HG02870 (cell line): ENCODE results near the gene PRDM16.

ENCODE experiments used
- ATAC-seq: cut with Tn5 transposase; IDR thresholded peaks from one replicate; pipeline ENCODE4 v1.9.1; 2021; ENCODE audit warnings: mild to moderate bottlenecking, moderate library complexity; ENCODE audit not compliant: unreplicated experiment

The PRDM16 gene

DNA sequence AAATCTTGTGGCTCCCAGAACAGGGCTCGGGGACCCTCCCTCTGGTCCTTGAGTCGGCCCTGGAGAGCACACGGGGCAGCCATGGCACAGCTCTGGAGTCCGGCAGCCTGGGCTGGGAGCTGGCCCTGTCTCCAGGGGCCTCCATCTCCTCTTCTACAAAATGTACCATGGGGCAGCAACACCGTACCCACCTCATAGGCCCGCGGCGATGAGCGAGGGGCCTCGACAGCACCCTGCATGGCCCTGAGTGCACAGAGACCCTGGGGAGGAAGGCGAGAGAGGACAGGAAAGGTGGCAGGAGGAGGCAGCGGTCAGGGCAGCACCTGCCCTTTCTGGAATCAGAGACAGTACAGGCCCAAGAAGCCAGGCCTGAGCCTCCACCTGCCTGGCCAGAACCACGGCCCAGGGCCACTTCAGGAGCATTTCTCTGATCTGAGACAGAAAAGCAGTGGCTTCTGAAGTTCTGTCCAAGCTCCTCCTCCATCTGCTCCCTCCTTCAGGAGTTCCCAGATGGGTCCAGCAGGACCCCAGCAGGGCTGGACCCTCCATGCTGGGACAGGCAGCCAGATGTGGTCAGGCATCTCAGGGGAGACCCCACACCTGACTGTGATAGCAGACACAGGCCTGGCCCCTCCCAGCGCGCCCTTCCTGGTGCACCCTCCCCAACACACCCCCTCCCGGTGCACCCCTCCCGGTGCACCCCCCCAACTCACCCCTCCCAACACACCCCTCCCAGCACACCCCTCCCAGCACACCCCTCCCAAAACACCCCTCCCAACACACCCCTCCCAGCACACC is 309.6 kb downstream of the PRDM16 start:
- no peak for ATAC-seq

GRCh38 chr1:3379934-3380333 is 310.9 kb downstream of the PRDM16 start:
- ATAC-seq = no peak

- ATAC-seq = no peak
These were observed 311.5 kb downstream of the PRDM16 start for GRCh38 chr1:3380469-3380868.

- no peak for ATAC-seq
These were observed 312.9 kb downstream of the PRDM16 start for GRCh38 chr1:3381901-3382300.

DNA sequence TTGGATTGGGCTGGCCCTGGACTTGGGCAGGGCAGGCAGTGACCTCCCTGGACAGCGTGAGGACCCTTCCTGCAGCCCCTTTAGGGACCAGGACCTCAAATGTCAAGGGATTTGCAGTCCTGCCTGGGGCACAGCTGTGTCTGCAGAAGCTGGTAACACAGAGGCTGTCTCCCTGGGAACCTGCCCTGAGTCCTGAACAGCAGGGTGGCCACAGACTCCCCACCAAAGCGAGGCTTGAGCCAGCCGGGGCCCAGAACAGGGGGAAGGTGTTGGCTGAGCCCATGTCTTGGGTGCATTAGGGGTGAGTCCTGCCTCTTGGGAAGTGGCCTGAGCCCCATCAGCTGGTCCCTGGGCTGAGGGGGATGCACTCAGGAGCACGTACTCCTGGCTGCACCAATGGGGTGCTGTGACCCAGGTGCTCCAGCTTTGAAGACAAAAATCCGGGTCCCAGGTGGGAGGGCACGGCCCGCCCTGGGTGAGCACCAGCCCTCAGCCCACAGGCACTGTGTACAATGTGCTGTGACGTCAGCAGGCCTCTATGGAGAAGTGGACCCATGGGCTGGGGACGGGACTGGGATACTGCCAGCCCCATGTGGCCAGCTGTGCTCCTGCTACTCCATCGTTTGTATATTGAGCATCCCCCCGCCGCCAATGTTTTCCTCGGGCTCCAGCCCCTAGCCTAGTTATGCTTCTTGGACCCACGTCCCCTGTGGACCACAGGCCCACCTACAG is 313.5 kb downstream of the PRDM16 start:
- ATAC-seq = no peak

DNA sequence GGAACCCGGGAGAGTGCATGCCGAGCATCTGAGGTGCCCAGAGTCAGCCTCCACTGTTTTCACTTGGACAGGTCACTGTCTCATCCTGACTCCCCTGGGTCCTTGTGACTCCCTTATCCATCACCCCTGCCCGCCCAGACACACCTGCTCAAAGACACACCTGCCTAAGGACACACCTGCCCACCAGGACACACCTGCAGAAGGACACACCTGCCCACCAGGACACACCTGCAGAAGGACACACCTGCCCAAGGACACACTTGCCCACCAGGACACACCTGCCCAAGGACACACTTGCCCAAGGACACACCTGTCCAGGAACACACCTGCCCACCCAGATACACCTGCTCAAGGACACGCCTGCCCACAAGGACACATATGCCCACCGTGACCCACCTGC is 314.7 kb downstream of the PRDM16 start:
- ATAC-seq = no peak

DNA sequence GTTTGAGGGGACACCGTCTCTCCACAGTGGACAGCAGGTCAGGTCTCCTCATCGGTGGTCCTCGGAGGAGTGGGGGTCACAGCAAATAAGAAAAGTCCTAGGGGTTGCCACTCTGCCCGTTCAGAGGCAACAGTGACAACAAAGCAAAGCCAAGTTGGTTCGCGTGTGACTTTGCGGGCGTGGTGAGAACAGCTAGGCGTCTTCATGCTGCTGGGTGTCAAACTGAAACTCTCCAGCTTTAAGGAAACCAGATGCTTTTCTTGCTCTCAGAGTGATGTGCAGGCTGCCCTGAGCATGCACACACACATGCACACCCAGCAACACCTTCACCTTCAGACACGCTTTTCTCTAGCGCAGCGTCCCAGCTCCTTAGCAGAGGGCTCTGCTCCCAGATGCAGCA is 315.4 kb downstream of the PRDM16 start:
- ATAC-seq = no peak

GRCh38 chr1:3386205-3387002 is 317.4 kb downstream of the PRDM16 start:
- ATAC-seq = no peak

DNA sequence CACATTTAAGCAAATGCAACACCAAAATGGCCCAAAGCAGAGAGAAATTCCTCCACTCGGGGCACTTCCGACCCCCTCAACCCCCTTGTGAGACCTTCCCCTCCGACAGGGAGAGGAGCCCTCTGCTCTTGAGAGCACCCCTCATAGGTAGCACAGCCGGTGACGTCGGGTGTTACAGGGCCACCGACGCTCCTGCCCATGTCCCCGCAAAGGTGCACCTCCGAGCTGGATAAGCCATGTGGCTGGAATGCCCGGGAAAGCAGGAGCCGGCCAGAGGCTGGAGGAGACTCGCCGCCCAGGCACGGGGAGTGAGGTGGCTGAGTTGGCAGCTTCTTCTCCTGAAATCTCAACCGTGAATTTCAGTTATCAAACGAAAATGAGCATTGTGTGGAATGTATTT is 318.4 kb downstream of the PRDM16 start:
- no peak for ATAC-seq

DNA sequence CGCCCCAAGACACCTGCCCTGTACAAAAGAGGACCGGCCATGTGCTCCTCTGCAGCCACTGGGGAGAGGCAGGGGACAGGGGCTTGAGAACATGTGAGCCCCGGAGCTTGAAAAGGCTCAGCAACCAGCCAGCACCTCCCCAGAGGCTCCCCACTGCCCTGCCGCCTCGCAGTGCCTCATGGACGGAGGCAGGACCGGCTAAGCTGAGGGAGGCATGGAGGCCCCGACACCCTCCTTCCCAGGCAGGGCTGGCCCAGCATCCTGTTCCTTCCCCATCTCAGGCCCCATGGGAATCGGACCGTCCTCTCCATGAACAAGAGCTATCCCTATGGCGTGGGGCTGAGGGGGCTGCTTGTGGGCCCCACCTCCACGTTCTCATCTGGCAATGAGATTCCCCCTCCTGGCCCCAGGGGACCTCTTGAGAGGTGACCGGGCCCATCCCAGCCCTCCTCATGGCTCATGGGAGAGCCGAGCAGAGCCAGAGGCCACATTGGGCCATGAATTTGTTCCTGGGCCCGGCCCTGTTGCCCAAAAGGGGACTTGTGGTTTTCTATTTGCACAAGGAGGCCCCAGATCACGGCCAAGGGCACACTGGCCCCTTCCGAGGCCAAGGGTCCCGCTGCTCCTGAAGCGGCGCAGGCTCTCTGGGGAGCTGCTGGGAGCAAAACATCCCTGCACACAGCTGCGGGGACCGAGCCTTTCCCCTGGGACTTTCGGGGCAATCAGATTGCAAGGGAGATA is 320.3 kb downstream of the PRDM16 start:
- ATAC-seq = no peak

DNA sequence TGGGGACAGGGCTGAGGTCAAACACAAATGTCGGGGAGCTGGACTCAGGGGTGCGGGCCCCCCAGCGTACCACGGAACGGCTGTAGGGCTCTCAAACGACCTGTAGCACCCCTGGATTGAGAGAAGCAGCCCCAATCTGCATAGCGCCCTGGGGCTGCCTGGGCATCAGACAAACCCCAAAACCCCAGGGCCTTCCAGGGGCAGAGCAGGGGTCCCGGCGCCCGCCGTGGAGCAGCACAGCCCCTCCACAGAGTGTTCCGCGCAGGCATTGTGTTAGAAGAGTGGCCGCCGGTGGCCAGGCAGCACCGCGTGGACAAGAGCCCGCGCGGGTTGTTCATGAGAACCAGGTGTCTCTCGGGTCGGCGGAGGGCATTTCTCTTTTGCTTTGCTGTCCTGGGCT is 321.3 kb downstream of the PRDM16 start:
- ATAC-seq = no peak

DNA sequence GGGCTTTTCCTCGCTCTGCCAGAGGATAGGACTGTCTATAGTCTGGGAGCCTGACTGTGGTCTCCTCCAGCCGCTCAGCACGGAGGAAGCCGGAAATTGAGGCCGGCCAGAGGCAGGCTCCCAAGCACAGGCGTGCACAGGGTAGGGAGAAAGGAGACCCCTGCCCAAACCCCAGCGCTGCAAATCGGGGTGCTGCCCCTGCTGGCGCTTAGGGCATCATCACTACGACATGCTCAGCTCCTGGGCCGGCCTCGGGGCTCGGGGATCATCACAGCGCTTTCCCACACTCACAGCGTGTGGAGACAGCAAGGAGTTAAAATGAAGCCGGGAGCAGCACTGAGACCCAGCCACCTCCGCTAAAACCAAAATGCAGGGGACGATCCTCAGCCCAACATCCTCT is 322.7 kb downstream of the PRDM16 start:
- no peak for ATAC-seq

- no peak for ATAC-seq
These were observed 324.3 kb downstream of the PRDM16 start for GRCh38 chr1:3393024-3393986.

GRCh38 chr1:3393987-3394920 is 325.3 kb downstream of the PRDM16 start:
- ATAC-seq = no peak

GRCh38 chr1:3396411-3396810 is 327.4 kb downstream of the PRDM16 start:
- no peak for ATAC-seq

DNA sequence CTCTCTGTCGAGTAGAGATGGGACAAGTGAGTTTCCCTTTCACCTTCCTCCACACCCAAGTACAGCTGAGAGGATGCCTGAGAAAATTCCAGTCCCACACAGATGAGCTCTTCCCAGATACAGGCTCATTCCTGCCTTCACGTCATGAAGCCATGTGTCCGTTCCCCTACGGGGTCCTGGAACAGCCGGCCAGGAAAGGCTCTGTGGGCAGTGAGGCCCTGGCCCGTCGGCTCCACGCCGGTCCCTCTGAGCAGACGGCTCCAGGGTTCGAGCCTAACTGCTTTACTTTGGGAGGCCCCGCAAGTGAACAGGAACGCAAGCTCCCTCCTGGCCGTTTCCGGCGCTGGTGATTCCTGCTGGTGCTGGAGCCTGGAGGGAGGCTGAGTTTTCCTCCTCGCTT is 328.3 kb downstream of the PRDM16 start:
- ATAC-seq = no peak

DNA sequence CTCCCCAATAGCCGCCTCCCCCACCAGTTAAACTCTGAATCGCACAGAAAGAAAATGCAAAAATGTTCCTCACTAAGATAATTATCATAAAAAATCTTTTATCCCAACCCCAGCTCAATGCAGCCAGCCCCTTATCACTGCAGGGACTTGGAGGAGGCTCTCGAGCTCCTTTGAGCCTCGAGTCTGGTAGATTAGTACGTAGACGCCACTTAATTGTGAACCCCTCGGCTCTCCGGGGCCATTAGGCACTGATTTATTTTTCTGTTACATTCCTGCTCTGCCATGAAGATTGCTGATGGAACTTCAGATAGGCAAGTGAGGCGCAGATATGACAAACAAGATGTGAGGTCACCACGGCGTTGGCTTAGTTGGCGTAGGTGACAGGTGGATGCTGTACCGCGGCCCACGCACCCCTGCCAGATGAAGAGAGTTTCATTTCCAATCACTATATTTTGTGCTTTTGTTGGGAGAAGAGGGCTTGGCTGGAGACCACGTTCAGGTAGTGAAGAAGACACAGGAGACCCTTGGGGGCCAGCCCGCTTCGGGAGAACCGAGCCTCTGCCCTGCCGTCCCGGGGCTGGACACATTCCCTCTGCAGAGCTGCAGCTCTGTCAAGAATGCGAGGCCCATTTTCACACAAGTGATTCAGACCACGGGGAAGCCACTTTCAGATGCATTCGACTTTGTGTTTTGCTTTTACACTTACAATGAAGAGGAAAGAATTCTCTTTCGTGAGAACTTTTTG is 329.6 kb downstream of the PRDM16 start:
- no peak for ATAC-seq

- ATAC-seq = no peak
These were observed 330.7 kb downstream of the PRDM16 start for GRCh38 chr1:3399732-3400131.
